A673 (cell line): ENCODE data around the gene RPS6KB1. TPM values are rescaled to one million over a fixed set of nuclear protein-coding genes. Genes with fewer than 3 reads are reported as not detected.

ENCODE experiments used
- BruUV-seq: library from RNA; stranded (reverse); fragments of 400-500 nt; replicated peaks from 2 replicates; lab custom pipeline; 2021; lab: Mats Ljungman, UMichigan
- CTCF ChIA-PET: fragments of 300-600 bp; sonication (Branson Sonifier 250); formaldehyde crosslinking; loops from one replicate; lab custom pipeline; 2022; ENCODE audit warnings: antibody characterized with exemption; lab: Charles Lee
- POLR2A ChIA-PET: fragments of 300-600 bp; sonication (Branson Sonifier 250); formaldehyde crosslinking; loops from one replicate; lab custom pipeline; 2022; ENCODE audit warnings: antibody characterized with exemption; ENCODE audit not compliant: low non-redundant PET; lab: Charles Lee
- DNase-seq: peaks from one replicate; pipeline ENCODE4 v3.0.0-alpha.2; 2015; ENCODE audit warnings: low spot score
- H3K27ac ChIP-seq: fragments of 200-600 bp; sonication (generic); 2 replicates; pipeline ENCODE4 v1.5.1; 2016; ENCODE audit warnings: mixed run types, low read depth, mild to moderate bottlenecking, mixed read lengths, antibody characterized with exemption, low read length; ENCODE audit not compliant: poor library complexity, severe bottlenecking
- H3K27me3 ChIP-seq: fragments of 200-600 bp; sonication (generic); replicated peaks from 2 replicates; pipeline ENCODE4 v1.6.1; 2017; ENCODE audit warnings: mixed run types, low read depth, mild to moderate bottlenecking, mixed read lengths, antibody characterized with exemption, low read length; ENCODE audit not compliant: insufficient read depth, poor library complexity
- H3K36me3 ChIP-seq: fragments of 200-600 bp; sonication (generic); 2 replicates; pipeline ENCODE4 v1.6.1; 2016; ENCODE audit warnings: mixed run types, mild to moderate bottlenecking, mixed read lengths, antibody characterized with exemption, low read length; ENCODE audit not compliant: insufficient read depth, poor library complexity, severe bottlenecking
- H3K4me1 ChIP-seq: fragments of 200-600 bp; sonication (generic); 2 replicates; pipeline ENCODE4 v1.6.1; 2017; ENCODE audit warnings: mixed run types, mild to moderate bottlenecking, mixed read lengths, antibody characterized with exemption, low read length; ENCODE audit not compliant: insufficient read depth, poor library complexity, severe bottlenecking
- H3K4me3 ChIP-seq: fragments of 200-600 bp; sonication (generic); 2 replicates; pipeline ENCODE4 v1.5.1; 2016; ENCODE audit warnings: low read depth, mixed run types, mild to moderate bottlenecking, mixed read lengths, low read length; ENCODE audit not compliant: poor library complexity, severe bottlenecking
- H3K9me3 ChIP-seq: fragments of 200-600 bp; sonication (generic); 2 replicates; pipeline ENCODE4 v1.6.1; 2016; ENCODE audit warnings: mixed run types, low read depth, mild to moderate bottlenecking, mixed read lengths, antibody characterized with exemption, low read length; ENCODE audit not compliant: poor library complexity, severe bottlenecking
- CTCF ChIP-seq: fragments of 300-800, 200-600 bp; sonication (generic); conservative IDR thresholded peaks from 2 replicates; pipeline ENCODE4 v1.5.1; 2017; ENCODE audit warnings: low read depth, mild to moderate bottlenecking, antibody characterized with exemption, low read length, moderate library complexity, mixed read lengths
- EZH2 ChIP-seq: fragments of 200-600 bp; sonication (generic); IDR thresholded peaks from 2 replicates; pipeline ENCODE4 v1.6.1; 2017; ENCODE audit warnings: borderline replicate concordance, low read depth, mild to moderate bottlenecking, mixed read lengths, antibody characterized with exemption, low read length; ENCODE audit not compliant: poor library complexity, severe bottlenecking
- intact Hi-C: fragments of 100-400 bp; cut with micrococcal nuclease; formaldehyde crosslinking; loops from one replicate; pipeline ENCODE4 v1.10.0; 2022; ENCODE audit not compliant: unreplicated experiment
- total RNA-seq: library from RNA; stranded (reverse); gene quantifications from 2 replicates; pipeline ENCODE4 v1.2.3, GENCODE V29; 2021

RPS6KB1 gene
- total RNA-seq, 1 experiment from 2014 or later, result 56.5 TPM

GRCh38 chr17:59901604-59902003 lies 8.7 kb downstream of the RPS6KB1 start:
- intact Hi-C loops, result no loop called here
- no TSS peak for BruUV-seq
- H3K4me1 ChIP-seq, result peaks cover 13% of the 10 kb centered on the region
- no peaks in the 10 kb centered on the region for H3K36me3 ChIP-seq
- TF ChIP-seq CTCF (no peak), EZH2 (no peak)
- DNase-seq, result no peak
- no peaks in the 10 kb centered on the region for H3K27me3 ChIP-seq
- H3K27ac ChIP-seq, result no peak overlapping the region
- no peak overlapping the region for H3K4me3 ChIP-seq
- POLR2A ChIA-PET, result interaction anchor here (0.6 kb wide), 1 partner anchor 728 kb away, joined by 4 read pairs; no protein-coding TSS in a partner anchor
- H3K9me3 ChIP-seq, result no peaks in the 10 kb centered on the region
- CTCF ChIA-PET, result no interaction called here

- DNase-seq, result no peak
- no peak for TF ChIP-seq CTCF
- no peak for TF ChIP-seq EZH2
- BruUV-seq, result no TSS peak
- no peaks in the 10 kb centered on the region for H3K36me3 ChIP-seq
- no peak overlapping the region for H3K27ac ChIP-seq
- intact Hi-C loops, result no loop called here
- POLR2A ChIA-PET, result no interaction called here
- no peaks in the 10 kb centered on the region for H3K27me3 ChIP-seq
- H3K4me3 ChIP-seq, result no peak overlapping the region
- no peaks in the 10 kb centered on the region for H3K9me3 ChIP-seq
- peaks cover 13% of the 10 kb centered on the region for H3K4me1 ChIP-seq
- CTCF ChIA-PET, result no interaction called here
Measured at GRCh38 chr17:59903455-59903854, 10.5 kb downstream of the RPS6KB1 start.

DNA sequence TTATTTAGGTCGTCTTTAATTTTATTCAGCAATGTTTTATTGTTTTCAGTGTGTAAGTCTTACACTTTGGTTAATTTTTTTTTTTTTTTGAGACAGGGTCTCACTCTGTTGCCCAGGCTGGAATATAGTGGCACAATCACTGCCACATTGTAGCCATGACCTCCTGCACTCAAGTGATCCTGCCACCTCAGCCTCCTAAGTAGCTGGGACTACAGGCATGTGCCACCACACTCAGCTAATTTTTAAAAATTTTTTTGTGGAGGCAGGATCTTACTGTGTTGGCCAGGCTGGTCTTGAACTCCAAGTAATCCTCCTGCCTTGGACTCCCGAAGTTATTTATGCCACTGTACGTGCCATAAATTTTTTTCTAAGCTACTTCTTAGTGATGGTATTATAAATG lies 14.5 kb downstream of the RPS6KB1 start:
- Histone ChIP-seq H3K27me3 (no peaks in the 10 kb centered on the region), H3K36me3 (peaks cover 8% of the 10 kb centered on the region), H3K9me3 (no peaks in the 10 kb centered on the region), H3K4me3 (no peak overlapping the region), H3K27ac (no peak overlapping the region), H3K4me1 (no peaks in the 10 kb centered on the region)
- BruUV-seq, result no TSS peak
- TF ChIP-seq CTCF (no peak), EZH2 (no peak)
- POLR2A ChIA-PET, result no interaction called here
- intact Hi-C loops, result no loop called here
- no peak for DNase-seq
- CTCF ChIA-PET, result no interaction called here
